HepG2 (cell line): ENCODE measurements around the gene SMAD6. TPM values are rescaled to one million over a fixed set of nuclear protein-coding genes. Genes with fewer than 3 reads are reported as not detected.

Experiments used
- CBX5 ChIP-seq: sonication (generic); formaldehyde crosslinking; IDR thresholded peaks from 2 replicates; pipeline ENCODE4 v1.4.0; 2020; ENCODE audit warnings: missing genetic modification reagents, borderline replicate concordance
- GLI4 ChIP-seq: sonication (generic); formaldehyde crosslinking; IDR thresholded peaks from 2 replicates; pipeline ENCODE4 v1.5.1; 2020; ENCODE audit warnings: missing genetic modification reagents, mild to moderate bottlenecking, moderate library complexity, borderline replicate concordance
- JUN ChIP-seq: sonication (generic); formaldehyde crosslinking; IDR thresholded peaks from 2 replicates; pipeline ENCODE4 v1.4.0; 2020; ENCODE audit warnings: mild to moderate bottlenecking, missing genetic modification reagents
- SYNCRIP ChIP-seq: fragments of 200-400 bp; formaldehyde crosslinking; IDR thresholded peaks from 2 replicates; pipeline ENCODE4 v1.6.1; 2018; ENCODE audit warnings: mild to moderate bottlenecking, low read depth, low read length; ENCODE audit not compliant: insufficient read depth
- ZBTB40 ChIP-seq, 2 experiments: fragments of 450-650 bp in 1 of 2; sonication (generic) in 1 of 2; formaldehyde crosslinking in 1 of 2; IDR thresholded peaks; 2 replicates each; pipeline versions ENCODE4 v1.6.1 to v1.8.0; 2016 to 2022; ENCODE audit warnings: antibody characterized with exemption in 1 of 2, mild to moderate bottlenecking in 1 of 2, missing genetic modification reagents in 1 of 2
- ZFX ChIP-seq: sonication (generic); formaldehyde crosslinking; IDR thresholded peaks from 2 replicates; pipeline ENCODE4 v1.4.0; 2020; ENCODE audit warnings: mild to moderate bottlenecking, low read depth, missing genetic modification reagents, moderate library complexity
- ZNF644 ChIP-seq: IDR thresholded peaks from 2 replicates; pipeline ENCODE4 v1.6.1; 2016; ENCODE audit warnings: low read depth
- polyA plus RNA-seq, 8 experiments: library from polyadenylated mRNA; depleted of rRNA in 3 of 8; stranded (reverse) in 7 of 8; unstranded in 1 of 8; fragments of >200 nt; fragmentation: Illumina TruSeq in 4 of 8; extraction: Trizol in 4 of 8; gene quantifications; 2 replicates each; pipeline versions ENCODE4 v1.2.1 to v1.2.3, GENCODE V29; 2011 to 2016; ENCODE audit warnings: low read depth in 4 of 8, missing spikeins in 1 of 8, mixed read lengths in 1 of 8; ENCODE audit not compliant: insufficient read depth in 1 of 8
- total RNA-seq, 5 experiments: library from RNA; depleted of rRNA; stranded (reverse); fragments of >200 nt; fragmentation: Illumina TruSeq; extraction: Trizol; gene quantifications; 2 replicates each; pipeline ENCODE4 v1.2.3, GENCODE V29; 2016; ENCODE audit warnings: low read depth in 1 of 5
- TF ChIP-seq, protein P1 (sequence below): sonication (generic); formaldehyde crosslinking; IDR thresholded peaks from 2 replicates; pipeline ENCODE4 v1.8.0; 2022; ENCODE audit warnings: mild to moderate bottlenecking, missing genetic modification reagents, moderate library complexity

SMAD6 gene
- total and polyA plus RNA-seq, 2 of the 13 experiments (the other 11 are each of a cell fraction or from before 2014, with no cell fraction given): 3.3 to 4.4 TPM

- no peak for TF ChIP-seq ZBTB40 (IDR thresholded peaks at IDR 0.05)
- TF ChIP-seq ZBTB40 (CRISPR knock-in tag; IDR thresholded peaks at IDR 0.05): no peak
- TF ChIP-seq, protein P1, sequence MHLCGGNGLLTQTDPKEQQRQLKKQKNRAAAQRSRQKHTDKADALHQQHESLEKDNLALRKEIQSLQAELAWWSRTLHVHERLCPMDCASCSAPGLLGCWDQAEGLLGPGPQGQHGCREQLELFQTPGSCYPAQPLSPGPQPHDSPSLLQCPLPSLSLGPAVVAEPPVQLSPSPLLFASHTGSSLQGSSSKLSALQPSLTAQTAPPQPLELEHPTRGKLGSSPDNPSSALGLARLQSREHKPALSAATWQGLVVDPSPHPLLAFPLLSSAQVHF (CRISPR knock-in tag): no peak
- TF ChIP-seq ZFX (CRISPR knock-in tag): 0 out of 2 replicates have a peak, but pooled peaks have one; percentile 16
- TF ChIP-seq CBX5 (CRISPR knock-in tag): no peak
- TF ChIP-seq GLI4 (CRISPR knock-in tag): no peak
- TF ChIP-seq ZNF644 (CRISPR knock-in tag): no peak
- no peak for TF ChIP-seq JUN
- no peak for TF ChIP-seq SYNCRIP
Measured at GRCh38 chr15:66752078-66752477, 50.0 kb downstream of the SMAD6 start (continued).
